GM18499 (cell line): ENCODE data around the gene PLB1.

Experiments used
- ATAC-seq: cut with Tn5 transposase; IDR thresholded peaks from one replicate; pipeline ENCODE4 v1.9.1; 2021; ENCODE audit warnings: moderate number of reproducible peaks; ENCODE audit not compliant: insufficient read depth, unreplicated experiment

PLB1 gene

GRCh38 chr2:28582152-28582551 is 86.3 kb downstream of the PLB1 start:
- no peak for ATAC-seq

GRCh38 chr2:28582595-28582994 is 86.7 kb downstream of the PLB1 start:
- ATAC-seq = no peak

- peak; percentile 53 for ATAC-seq
Observed at GRCh38 chr2:28583899-28584553, 88.2 kb downstream of the PLB1 start.

- ATAC-seq = no peak
Observed at GRCh38 chr2:28586867-28587266, 91.0 kb downstream of the PLB1 start.

GRCh38 chr2:28587526-28588291 is 91.8 kb downstream of the PLB1 start:
- ATAC-seq = no peak

GRCh38 chr2:28588292-28588670 is 92.4 kb downstream of the PLB1 start:
- no peak for ATAC-seq

- ATAC-seq = no peak
Observed at GRCh38 chr2:28589746-28590463, 94.0 kb downstream of the PLB1 start.

GRCh38 chr2:28590496-28591301 is 94.8 kb downstream of the PLB1 start:
- ATAC-seq = no peak

- no peak for ATAC-seq
Observed at GRCh38 chr2:28591711-28592335, 96.0 kb downstream of the PLB1 start.

GRCh38 chr2:28592481-28592880 is 96.6 kb downstream of the PLB1 start:
- ATAC-seq = no peak

GRCh38 chr2:28593160-28593755 is 97.4 kb downstream of the PLB1 start:
- no peak for ATAC-seq

GRCh38 chr2:28594000-28594331 is 98.1 kb downstream of the PLB1 start:
- ATAC-seq = no peak

- no peak for ATAC-seq
Observed at GRCh38 chr2:28594332-28595108, 98.7 kb downstream of the PLB1 start.

- ATAC-seq = no peak
Observed at GRCh38 chr2:28595323-28595722, 99.5 kb downstream of the PLB1 start.

GRCh38 chr2:28598484-28598883 is 102.6 kb downstream of the PLB1 start:
- ATAC-seq = no peak

GRCh38 chr2:28600181-28600580 is 104.3 kb downstream of the PLB1 start:
- ATAC-seq = no peak

GRCh38 chr2:28601616-28602015 is 105.8 kb downstream of the PLB1 start:
- no peak for ATAC-seq

GRCh38 chr2:28602136-28602660 is 106.3 kb downstream of the PLB1 start:
- ATAC-seq = no peak
